Liver (tissue), 9 donors: ENCODE measurements around the gene DPYD. TPM values are rescaled to one million over a fixed set of nuclear protein-coding genes. Genes with fewer than 3 reads are reported as not detected.

Experiments used
- DNase-seq: peaks from one replicate; pipeline ENCODE4 v3.0.0-alpha.2; 2017; ENCODE audit warnings: low spot score
- H3K27ac ChIP-seq, 2 donors: one replicate each; pipeline ENCODE4 v1.7.0; 2013; ENCODE audit warnings: inconsistent platforms in 2 of 2, low read length in 2 of 2, control low read depth in 1 of 2, low read depth in 1 of 2, mild to moderate bottlenecking in 1 of 2
- H3K27me3 ChIP-seq, 4 donors: one replicate each; pipeline versions ENCODE4 v1.6.1 to v1.7.0; 2013; ENCODE audit warnings: low read length in 3 of 4, inconsistent platforms in 1 of 4, mild to moderate bottlenecking in 1 of 4, moderate library complexity in 1 of 4; ENCODE audit not compliant: control insufficient read depth in 4 of 4, insufficient read depth in 4 of 4
- H3K36me3 ChIP-seq, 4 donors: one replicate each; pipeline versions ENCODE4 v1.6.1 to v1.7.0; 2013; ENCODE audit warnings: low read length in 3 of 4, mild to moderate bottlenecking in 3 of 4, low read depth in 1 of 4, moderate library complexity in 1 of 4; ENCODE audit not compliant: control insufficient read depth in 4 of 4, insufficient read depth in 3 of 4
- H3K4me1 ChIP-seq, 4 donors: one replicate each; pipeline versions ENCODE4 v1.6.1 to v1.7.0; 2013; ENCODE audit warnings: low read length in 3 of 4, mild to moderate bottlenecking in 3 of 4, moderate library complexity in 1 of 4; ENCODE audit not compliant: control insufficient read depth in 4 of 4, insufficient read depth in 4 of 4
- H3K4me3 ChIP-seq, 3 donors: one replicate each; pipeline versions ENCODE4 v1.6.1 to v1.7.0; 2013; ENCODE audit warnings: low read length in 3 of 3, control low read depth in 1 of 3, low read depth in 1 of 3, mild to moderate bottlenecking in 1 of 3
- H3K9ac ChIP-seq, 2 donors: one replicate each; pipeline ENCODE4 v1.7.0; 2013; ENCODE audit warnings: low read length in 2 of 2, mild to moderate bottlenecking in 2 of 2, moderate library complexity in 2 of 2, control low read depth in 1 of 2, low read depth in 1 of 2
- H3K9me3 ChIP-seq, 4 donors: one replicate each; pipeline versions ENCODE4 v1.6.1 to v1.7.0; 2013; ENCODE audit warnings: low read length in 3 of 4; ENCODE audit not compliant: control insufficient read depth in 4 of 4
- EGR1 ChIP-seq, 2 donors: IDR thresholded peaks; 2 replicates each; pipeline ENCODE4 v1.6.1; 2016 to 2018; ENCODE audit warnings: antibody characterized with exemption in 2 of 2, low read depth in 2 of 2
- FOXA1 ChIP-seq: IDR thresholded peaks from 2 replicates; pipeline ENCODE4 v1.6.1; 2016; ENCODE audit warnings: antibody characterized with exemption
- FOXA2 ChIP-seq: IDR thresholded peaks from 2 replicates; pipeline ENCODE4 v1.6.1; 2016; ENCODE audit warnings: antibody characterized with exemption
- GABPA ChIP-seq, 2 donors: IDR thresholded peaks in 1 of 2; conservative IDR thresholded peaks in 1 of 2; 2 replicates each; pipeline ENCODE4 v1.6.1; 2016; ENCODE audit warnings: antibody characterized with exemption in 2 of 2, mild to moderate bottlenecking in 1 of 2, moderate library complexity in 1 of 2
- HNF4A ChIP-seq, 2 donors: conservative IDR thresholded peaks; 2 replicates each; pipeline ENCODE4 v1.6.1; 2016; ENCODE audit warnings: antibody characterized with exemption in 2 of 2, mild to moderate bottlenecking in 2 of 2
- HNF4G ChIP-seq: IDR thresholded peaks from 2 replicates; pipeline ENCODE4 v1.6.1; 2016; ENCODE audit warnings: antibody characterized with exemption
- JUND ChIP-seq, 2 donors: IDR thresholded peaks; 2 replicates each; pipeline ENCODE4 v1.6.1; 2016; ENCODE audit warnings: antibody characterized with exemption in 2 of 2
- NR2F2 ChIP-seq: IDR thresholded peaks from 2 replicates; pipeline ENCODE4 v1.6.1; 2016; ENCODE audit warnings: antibody characterized with exemption
- RAD21 ChIP-seq, 2 donors: IDR thresholded peaks; 2 replicates each; pipeline ENCODE4 v1.6.1; 2016; ENCODE audit warnings: antibody characterized with exemption in 2 of 2, mild to moderate bottlenecking in 2 of 2
- RXRA ChIP-seq, 2 donors: IDR thresholded peaks; 2 replicates each; pipeline ENCODE4 v1.6.1; 2017 to 2018; ENCODE audit warnings: antibody characterized with exemption in 2 of 2, mild to moderate bottlenecking in 1 of 2
- SP1 ChIP-seq: IDR thresholded peaks from 2 replicates; pipeline ENCODE4 v1.6.1; 2018; ENCODE audit warnings: antibody characterized with exemption, mild to moderate bottlenecking
- TAF1 ChIP-seq: conservative IDR thresholded peaks from 2 replicates; pipeline ENCODE4 v1.6.1; 2016; ENCODE audit warnings: antibody characterized with exemption, mild to moderate bottlenecking
- YY1 ChIP-seq: IDR thresholded peaks from 2 replicates; pipeline ENCODE4 v1.6.1; 2016; ENCODE audit warnings: antibody characterized with exemption, mild to moderate bottlenecking
- WGBS: extraction: QIAGEN DNeasy Blood & Tissue Kit; methylation state at CpG from one replicate; pipeline ENCODE4 v1.1.7; 2013; 5-methylcytosine and 5-hydroxymethylcytosine counted together
- polyA plus RNA-seq, 2 donors: library from polyadenylated mRNA; stranded (reverse) in 1 of 2; unstranded in 1 of 2; fragments of 200-250 nt in 1 of 2; fragments of >200 nt in 1 of 2; fragmentation: Nextera tagmentation in 1 of 2; extraction: Ambion mirVana in 1 of 2; gene quantifications; one replicate each; pipeline versions ENCODE4 v1.2.1 to v1.2.3, GENCODE V29; 2013 to 2015
- total RNA-seq, 2 donors: library from RNA; depleted of rRNA; stranded (reverse); fragments of >200 nt; gene quantifications; one replicate each; pipeline ENCODE4 v1.2.3, GENCODE V29; 2014
- TF ChIP-seq, protein P1 (sequence below): IDR thresholded peaks from 2 replicates; pipeline ENCODE4 v1.6.1; 2016; ENCODE audit warnings: antibody characterized with exemption, mild to moderate bottlenecking
- TF ChIP-seq, protein P2 (sequence below): fragments of 150-350 bp; IDR thresholded peaks from 2 replicates; pipeline ENCODE4 v1.5.1; 2017; ENCODE audit warnings: improper control_type of control experiment, low read depth, low read length; ENCODE audit not compliant: missing input control
- TF ChIP-seq, protein P3 (sequence below): IDR thresholded peaks from 2 replicates; pipeline ENCODE4 v1.6.1; 2016; ENCODE audit warnings: antibody characterized with exemption
- TF ChIP-seq, protein P4 (sequence below): IDR thresholded peaks from 2 replicates; pipeline ENCODE4 v1.6.1; 2016; ENCODE audit warnings: antibody characterized with exemption
- TF ChIP-seq, protein P5 (sequence below): IDR thresholded peaks from 2 replicates; pipeline ENCODE4 v1.6.1; 2016; ENCODE audit warnings: antibody characterized with exemption
- donor health status: healthy.
- donor health status: healthy.
- donor health status: healthy.
- donor health status: healthy.
- donor health status: healthy.

DPYD gene
- total and polyA plus RNA-seq, 4 donors: 16.2 to 142 (median 47.0) TPM

DNA sequence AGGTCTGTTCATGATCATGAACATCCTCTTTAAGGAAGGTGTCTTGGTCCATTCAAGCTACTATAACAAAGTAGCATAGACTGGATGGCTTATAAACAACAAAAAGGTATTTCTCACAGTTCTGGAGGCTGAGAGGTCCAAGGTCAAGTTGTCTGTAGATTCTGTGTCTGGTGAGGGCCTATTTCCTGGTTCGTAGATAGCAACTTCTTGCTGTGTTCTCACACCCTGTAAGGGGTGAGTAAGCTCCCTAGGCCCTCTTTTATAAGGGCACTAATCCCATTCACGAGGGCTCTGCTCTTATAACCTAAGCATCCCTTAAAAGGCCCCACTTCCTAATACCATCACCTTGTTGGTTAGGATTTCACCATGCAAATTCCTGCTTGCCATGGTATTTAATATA is 851.5 kb downstream of the DPYD start:
- H3K27me3 ChIP-seq: no peaks in the 10 kb centered on the region
- peaks cover 0 to 5% (median 0%) of the 10 kb centered on the region in 4 donors for H3K9me3 ChIP-seq
- no peak for DNase-seq
- WGBS: 78% methylated on average over 2 of the region's 2 CpGs
- TF ChIP-seq RAD21 (IDR thresholded peaks at IDR 0.05) (no peak), JUND (IDR thresholded peaks at IDR 0.05) (no peak), FOXA1 (no peak), EGR1 (IDR thresholded peaks at IDR 0.05; ENCODE audit: low read depth in 2 of 2) (no peak), HNF4A (conservative IDR thresholded peaks at IDR 0.05) (no peak), YY1 (no peak), SP1 (no peak), TAF1 (no peak), NR2F2 (no peak), GABPA (IDR thresholded peaks at IDR 0.05 in 1 of 2, conservative IDR thresholded peaks at IDR 0.05 in 1 of 2) (no peak), RXRA (IDR thresholded peaks at IDR 0.05) (no peak), FOXA2 (no peak), HNF4G (no peak)
- TF ChIP-seq, protein P1, sequence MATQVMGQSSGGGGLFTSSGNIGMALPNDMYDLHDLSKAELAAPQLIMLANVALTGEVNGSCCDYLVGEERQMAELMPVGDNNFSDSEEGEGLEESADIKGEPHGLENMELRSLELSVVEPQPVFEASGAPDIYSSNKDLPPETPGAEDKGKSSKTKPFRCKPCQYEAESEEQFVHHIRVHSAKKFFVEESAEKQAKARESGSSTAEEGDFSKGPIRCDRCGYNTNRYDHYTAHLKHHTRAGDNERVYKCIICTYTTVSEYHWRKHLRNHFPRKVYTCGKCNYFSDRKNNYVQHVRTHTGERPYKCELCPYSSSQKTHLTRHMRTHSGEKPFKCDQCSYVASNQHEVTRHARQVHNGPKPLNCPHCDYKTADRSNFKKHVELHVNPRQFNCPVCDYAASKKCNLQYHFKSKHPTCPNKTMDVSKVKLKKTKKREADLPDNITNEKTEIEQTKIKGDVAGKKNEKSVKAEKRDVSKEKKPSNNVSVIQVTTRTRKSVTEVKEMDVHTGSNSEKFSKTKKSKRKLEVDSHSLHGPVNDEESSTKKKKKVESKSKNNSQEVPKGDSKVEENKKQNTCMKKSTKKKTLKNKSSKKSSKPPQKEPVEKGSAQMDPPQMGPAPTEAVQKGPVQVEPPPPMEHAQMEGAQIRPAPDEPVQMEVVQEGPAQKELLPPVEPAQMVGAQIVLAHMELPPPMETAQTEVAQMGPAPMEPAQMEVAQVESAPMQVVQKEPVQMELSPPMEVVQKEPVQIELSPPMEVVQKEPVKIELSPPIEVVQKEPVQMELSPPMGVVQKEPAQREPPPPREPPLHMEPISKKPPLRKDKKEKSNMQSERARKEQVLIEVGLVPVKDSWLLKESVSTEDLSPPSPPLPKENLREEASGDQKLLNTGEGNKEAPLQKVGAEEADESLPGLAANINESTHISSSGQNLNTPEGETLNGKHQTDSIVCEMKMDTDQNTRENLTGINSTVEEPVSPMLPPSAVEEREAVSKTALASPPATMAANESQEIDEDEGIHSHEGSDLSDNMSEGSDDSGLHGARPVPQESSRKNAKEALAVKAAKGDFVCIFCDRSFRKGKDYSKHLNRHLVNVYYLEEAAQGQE: no peak
- TF ChIP-seq, protein P2, sequence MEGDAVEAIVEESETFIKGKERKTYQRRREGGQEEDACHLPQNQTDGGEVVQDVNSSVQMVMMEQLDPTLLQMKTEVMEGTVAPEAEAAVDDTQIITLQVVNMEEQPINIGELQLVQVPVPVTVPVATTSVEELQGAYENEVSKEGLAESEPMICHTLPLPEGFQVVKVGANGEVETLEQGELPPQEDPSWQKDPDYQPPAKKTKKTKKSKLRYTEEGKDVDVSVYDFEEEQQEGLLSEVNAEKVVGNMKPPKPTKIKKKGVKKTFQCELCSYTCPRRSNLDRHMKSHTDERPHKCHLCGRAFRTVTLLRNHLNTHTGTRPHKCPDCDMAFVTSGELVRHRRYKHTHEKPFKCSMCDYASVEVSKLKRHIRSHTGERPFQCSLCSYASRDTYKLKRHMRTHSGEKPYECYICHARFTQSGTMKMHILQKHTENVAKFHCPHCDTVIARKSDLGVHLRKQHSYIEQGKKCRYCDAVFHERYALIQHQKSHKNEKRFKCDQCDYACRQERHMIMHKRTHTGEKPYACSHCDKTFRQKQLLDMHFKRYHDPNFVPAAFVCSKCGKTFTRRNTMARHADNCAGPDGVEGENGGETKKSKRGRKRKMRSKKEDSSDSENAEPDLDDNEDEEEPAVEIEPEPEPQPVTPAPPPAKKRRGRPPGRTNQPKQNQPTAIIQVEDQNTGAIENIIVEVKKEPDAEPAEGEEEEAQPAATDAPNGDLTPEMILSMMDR: no peak
- TF ChIP-seq, protein P3, sequence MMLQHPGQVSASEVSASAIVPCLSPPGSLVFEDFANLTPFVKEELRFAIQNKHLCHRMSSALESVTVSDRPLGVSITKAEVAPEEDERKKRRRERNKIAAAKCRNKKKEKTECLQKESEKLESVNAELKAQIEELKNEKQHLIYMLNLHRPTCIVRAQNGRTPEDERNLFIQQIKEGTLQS: no peak
- TF ChIP-seq, protein P4, sequence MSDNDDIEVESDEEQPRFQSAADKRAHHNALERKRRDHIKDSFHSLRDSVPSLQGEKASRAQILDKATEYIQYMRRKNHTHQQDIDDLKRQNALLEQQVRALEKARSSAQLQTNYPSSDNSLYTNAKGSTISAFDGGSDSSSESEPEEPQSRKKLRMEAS: no peak
- TF ChIP-seq, protein P5, sequence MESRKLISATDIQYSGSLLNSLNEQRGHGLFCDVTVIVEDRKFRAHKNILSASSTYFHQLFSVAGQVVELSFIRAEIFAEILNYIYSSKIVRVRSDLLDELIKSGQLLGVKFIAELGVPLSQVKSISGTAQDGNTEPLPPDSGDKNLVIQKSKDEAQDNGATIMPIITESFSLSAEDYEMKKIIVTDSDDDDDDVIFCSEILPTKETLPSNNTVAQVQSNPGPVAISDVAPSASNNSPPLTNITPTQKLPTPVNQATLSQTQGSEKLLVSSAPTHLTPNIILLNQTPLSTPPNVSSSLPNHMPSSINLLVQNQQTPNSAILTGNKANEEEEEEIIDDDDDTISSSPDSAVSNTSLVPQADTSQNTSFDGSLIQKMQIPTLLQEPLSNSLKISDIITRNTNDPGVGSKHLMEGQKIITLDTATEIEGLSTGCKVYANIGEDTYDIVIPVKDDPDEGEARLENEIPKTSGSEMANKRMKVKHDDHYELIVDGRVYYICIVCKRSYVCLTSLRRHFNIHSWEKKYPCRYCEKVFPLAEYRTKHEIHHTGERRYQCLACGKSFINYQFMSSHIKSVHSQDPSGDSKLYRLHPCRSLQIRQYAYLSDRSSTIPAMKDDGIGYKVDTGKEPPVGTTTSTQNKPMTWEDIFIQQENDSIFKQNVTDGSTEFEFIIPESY: no peak
- H3K9ac ChIP-seq: no peak overlapping the region
- H3K4me1 ChIP-seq: no peaks in the 10 kb centered on the region
- H3K27ac ChIP-seq: no peak overlapping the region
- no peak overlapping the region for H3K4me3 ChIP-seq
- no peaks in the 10 kb centered on the region for H3K36me3 ChIP-seq
